Medulla oblongata (tissue), 1 donor: ENCODE data around the gene HOXA3.

Experiments
- DNase-seq: peaks from one replicate; pipeline ENCODE4 v3.0.0-alpha.2; 2015; ENCODE audit errors: extremely low spot score

The HOXA3 gene

GRCh38 chr7:27128776-27129728 is 23.3 kb downstream of the HOXA3 start:
- DNase-seq: no peak

DNA sequence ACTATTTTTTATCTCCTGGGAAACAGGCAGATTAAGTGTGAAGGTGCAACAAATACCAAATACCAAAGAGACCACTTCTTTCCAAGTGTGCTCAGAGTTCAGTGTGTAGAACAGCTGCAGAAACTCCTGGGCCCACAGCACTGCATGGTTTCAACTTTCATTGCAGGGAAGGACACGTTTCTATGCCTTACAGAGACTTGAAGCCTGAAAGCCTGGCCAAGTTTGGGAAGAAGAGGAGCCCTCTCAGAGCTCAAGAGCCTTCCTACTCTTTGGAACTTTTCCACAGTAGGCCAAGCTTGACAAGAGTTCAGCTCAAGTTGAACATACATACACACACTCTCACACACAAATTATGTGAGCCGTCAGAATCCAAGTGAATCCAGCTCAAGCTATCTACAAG is 24.3 kb downstream of the HOXA3 start:
- peak; percentile 35 for DNase-seq

- no peak for DNase-seq
These were observed 25.6 kb downstream of the HOXA3 start for GRCh38 chr7:27126596-27127327.

DNA sequence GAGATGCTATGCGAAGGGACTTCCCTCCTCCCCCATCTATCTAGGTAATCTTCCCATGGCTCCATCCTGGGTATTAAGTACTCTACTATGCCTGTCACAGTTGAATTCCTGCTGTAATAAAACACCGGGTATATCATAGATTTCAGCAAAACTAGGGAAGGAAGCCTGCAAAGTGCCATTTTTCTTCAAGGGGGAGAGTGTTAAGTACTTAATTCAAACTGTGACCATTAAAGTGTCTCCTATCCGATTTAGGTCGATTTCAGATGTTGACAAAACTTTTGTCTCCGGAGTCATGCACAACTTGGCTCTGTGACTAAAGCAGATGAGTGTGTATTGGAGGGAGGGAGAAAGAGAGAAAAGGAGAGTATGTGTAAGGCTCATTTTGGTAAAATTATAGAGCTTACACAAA is 26.4 kb downstream of the HOXA3 start:
- no peak for DNase-seq

DNA sequence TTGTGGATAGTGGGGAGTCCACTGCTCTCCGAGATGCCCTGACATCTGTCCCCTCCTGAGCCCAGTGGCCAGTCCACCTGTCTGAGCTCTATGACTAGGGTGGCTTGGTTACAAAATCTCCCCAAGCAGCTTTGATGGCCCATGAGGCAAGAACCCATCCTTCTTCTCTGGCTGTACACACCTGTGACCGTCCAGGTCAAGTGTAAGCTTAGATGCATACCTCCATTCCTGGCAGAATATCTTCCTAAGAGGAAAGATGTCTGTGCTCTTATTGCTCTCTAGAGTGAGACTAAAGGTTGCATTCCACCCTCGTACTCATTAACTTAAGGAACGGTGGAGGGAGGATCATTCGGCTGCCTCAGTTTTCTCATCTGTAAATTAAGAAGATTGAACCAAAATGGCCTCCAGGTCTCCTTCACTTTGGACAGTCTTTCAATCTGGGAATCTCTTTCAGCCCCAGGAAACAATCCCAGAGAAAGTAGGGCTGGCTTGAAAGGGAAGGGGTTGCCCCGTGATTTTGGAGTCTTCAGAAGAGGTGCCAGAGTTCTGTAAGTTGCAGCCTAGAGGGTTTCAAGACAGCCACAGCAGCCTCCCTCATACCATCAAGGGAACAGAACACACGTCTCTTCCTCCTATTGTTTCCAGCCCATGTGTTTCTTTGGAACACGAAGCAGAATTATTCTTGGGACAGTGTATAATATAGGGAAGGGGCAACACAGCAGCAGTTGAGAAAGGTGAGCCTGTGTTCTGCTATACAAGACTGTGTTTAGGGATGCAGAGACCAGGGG is 27.3 kb downstream of the HOXA3 start:
- DNase-seq: no peak

- no peak for DNase-seq
These were observed 28.1 kb downstream of the HOXA3 start for GRCh38 chr7:27124096-27124901.

DNA sequence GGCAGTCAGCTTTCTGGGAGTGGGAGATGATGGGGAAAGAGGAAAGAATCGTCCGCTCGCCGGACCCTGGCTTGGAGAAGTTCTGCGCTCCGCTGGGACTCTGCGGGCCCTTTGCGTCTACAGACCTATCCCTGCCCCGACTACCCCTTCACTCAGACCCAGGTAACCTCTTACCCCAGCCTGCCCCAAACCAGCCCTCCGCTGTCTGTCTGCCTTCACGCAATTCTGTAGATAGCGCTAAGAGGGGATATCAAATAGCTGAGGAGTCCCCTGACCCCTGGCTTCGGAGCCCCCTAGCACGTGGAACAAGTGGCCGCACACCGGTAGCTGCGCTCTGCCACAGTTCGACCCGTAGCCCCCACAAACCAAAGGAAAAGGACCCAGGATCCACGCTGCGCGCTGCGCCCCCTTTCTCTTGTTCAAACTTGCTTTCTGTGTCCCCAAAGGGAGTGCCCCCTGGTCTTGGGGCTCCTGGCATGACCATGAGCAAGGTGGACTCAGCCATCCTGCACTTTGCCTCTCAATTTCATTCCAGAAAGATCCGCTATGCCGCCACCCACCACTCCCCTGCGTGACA is 28.8 kb downstream of the HOXA3 start:
- no peak for DNase-seq

DNA sequence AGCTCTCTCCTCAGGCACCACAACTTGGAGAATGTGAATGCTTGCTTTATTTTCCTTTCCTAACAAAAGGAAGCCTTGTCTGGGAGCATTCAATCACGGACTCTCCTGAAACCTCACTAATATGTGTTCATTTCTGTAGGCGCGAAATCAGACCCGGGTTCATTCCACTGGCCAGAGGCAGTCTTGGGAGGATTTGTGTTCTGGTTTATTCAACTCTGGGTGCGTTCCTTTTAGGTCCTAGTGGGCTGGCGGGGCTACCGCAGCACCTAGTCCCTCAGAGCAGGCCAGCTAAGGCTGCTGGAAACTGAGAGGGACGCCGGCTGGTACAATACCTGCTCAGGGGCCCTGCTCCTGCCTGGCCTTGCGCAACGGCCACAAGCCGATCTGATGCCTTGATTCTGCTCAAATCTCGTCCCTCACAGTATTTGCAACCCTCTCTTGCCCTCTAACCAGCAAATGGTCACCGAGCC is 29.3 kb downstream of the HOXA3 start:
- DNase-seq: peak; percentile 74

GRCh38 chr7:27122077-27122910 is 30.1 kb downstream of the HOXA3 start:
- no peak for DNase-seq

GRCh38 chr7:27121684-27122076 is 30.7 kb downstream of the HOXA3 start:
- DNase-seq: no peak

- no peak for DNase-seq
These were observed 32.9 kb downstream of the HOXA3 start for GRCh38 chr7:27119412-27119911.

DNA sequence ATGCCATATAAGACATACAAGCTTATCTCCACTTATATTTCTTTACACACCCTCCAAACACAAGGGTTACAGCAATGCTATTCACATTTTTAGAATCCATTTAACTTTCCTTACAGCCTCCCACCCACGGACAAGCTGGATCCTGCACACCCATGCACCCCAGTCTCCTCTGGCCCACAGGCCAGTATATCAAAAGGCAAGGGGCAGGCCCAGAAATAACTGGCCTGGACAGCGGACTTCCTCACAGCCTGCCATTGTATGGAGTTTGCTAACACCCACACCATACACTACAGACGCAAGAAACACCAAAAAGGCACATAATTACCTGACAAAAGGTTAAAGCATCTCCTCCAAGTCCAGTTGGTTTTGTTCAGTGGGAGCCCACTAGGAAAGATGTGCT is 33.8 kb downstream of the HOXA3 start:
- DNase-seq: no peak

GRCh38 chr7:27117887-27118491 is 34.4 kb downstream of the HOXA3 start:
- no peak for DNase-seq

DNA sequence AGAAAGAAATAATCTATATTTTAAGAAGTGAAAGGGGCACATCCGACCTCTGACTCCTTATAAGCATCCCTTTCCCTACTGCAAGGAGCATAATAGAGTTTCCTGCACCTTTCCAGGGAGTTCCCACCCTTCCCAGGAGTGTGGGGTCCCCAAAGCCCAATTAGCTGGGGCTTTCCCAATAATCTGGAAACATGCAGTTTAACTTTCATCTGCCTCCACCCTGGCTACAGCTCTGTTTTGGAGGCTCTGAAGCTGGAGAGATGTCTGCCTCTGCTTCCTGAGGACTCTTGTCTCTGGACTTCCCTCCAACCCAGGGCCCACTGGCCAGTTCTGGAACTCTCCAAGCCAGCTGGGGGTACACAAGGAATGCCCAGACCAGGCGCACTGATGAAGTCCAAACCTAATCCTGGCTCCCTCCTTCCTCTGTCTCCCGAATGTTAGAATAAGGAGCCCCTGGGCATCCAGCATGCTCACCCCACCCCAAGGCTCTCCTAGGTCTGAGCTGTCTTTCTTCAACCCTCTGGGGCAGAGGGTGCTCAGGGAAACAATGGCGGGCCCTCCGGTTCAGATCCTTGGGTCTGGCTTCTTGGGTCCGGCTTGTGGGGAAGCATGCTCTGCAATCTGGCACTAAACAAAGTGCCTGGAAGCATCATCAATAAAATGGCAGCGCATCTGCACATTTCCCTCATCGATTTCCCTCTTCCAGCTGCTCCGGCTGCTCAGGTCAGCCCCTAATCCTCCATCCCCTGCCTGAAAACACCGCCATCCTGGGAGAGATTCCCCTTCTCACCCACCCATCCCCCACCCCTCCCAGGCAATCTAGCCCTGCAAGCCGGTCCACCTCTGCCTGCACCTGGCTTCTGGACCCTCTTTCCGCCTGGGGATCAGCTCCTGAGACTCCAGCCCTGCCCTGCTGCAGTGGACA is 35.2 kb downstream of the HOXA3 start:
- DNase-seq: no peak

DNA sequence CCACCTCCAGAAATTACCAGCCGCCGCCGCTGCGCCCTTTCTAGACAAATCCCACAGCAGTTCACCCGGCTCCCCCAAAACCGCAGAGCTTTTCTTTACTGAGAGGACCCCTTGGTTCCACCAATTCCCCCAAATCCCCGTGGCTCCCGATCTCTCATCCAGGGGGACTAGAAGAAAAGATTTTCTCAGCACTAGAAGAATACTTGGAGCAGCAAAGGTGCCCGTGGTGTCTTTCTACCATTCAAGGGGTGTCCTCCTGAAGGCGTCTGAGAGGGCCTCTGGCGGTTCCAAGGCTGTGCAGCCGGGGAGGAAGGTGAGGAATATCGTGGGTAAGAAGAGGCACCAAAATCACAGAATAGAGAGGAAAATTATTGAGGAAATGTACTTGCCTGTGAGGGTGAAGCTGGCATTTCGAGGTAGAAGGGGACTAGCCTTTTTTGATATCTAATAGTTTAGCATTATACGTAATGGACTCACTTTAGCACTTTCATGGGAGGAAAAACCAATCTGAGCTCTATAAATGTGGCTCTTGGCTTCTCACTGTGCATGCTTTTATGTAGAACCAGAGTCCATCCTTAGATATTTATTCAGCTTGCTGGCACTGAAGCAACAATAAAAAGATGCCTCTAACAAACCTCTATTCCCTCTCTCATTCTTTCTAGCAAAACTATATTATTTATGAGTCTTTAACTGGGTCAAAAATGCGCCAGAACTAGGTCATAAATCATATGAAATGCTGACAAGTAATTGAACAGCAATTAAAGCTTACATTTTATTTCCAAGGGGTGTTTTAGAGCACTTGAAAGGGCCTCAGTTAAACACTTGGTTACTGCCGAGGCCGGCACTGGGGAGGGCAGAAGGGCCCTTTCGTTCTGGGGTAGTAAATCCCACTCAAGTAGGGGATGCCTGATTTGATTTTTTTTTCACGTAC is 36.1 kb downstream of the HOXA3 start:
- no peak for DNase-seq

GRCh38 chr7:27115221-27116026 is 37.0 kb downstream of the HOXA3 start:
- DNase-seq: no peak
